ENCODE data around the gene PPP1R1A. TPM values are rescaled to one million over a fixed set of nuclear protein-coding genes. Genes with fewer than 3 reads are reported as not detected.

PPP1R1A gene
- total RNA-seq, 1 experiment from 2014 or later = 110 TPM

DNA sequence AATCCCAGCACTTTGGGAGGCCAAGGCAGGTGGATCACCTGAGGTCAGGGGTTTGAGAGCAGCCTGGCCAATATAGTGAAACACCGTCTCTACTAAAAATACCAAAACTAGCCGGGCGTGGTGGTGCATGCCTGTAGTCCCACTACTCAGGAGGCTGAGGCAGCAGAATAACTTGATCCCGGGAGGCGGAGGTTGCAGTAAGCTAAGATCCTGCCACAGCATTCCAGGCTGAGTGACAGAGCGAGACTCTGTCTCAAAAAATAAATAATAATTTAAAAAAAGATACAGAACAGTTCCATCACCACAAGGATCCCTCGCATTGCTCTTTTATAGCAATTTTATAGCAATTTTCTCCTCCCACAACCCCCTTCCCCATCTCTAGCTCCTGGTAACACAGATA lies 43.7 kb downstream of the PPP1R1A start:
- H3K36me3 ChIP-seq (ENCODE audit: insufficient read depth, low read length, poor library complexity, severe bottlenecking) = peaks cover 56% of the 10 kb centered on the region
- H3K4me3 ChIP-seq (ENCODE audit: low read depth, low read length, poor library complexity, severe bottlenecking) = no peak overlapping the region
- no TSS peak for BruUV-seq (replicated peaks)
- H3K4me1 ChIP-seq (ENCODE audit: insufficient read depth, low read length, poor library complexity, severe bottlenecking) = peaks cover 2% of the 10 kb centered on the region
- TF ChIP-seq EZH2 (IDR thresholded peaks at IDR 0.05; ENCODE audit: borderline replicate concordance, low read depth, low read length, poor library complexity, severe bottlenecking) = no peak
- TF ChIP-seq, protein P1, sequence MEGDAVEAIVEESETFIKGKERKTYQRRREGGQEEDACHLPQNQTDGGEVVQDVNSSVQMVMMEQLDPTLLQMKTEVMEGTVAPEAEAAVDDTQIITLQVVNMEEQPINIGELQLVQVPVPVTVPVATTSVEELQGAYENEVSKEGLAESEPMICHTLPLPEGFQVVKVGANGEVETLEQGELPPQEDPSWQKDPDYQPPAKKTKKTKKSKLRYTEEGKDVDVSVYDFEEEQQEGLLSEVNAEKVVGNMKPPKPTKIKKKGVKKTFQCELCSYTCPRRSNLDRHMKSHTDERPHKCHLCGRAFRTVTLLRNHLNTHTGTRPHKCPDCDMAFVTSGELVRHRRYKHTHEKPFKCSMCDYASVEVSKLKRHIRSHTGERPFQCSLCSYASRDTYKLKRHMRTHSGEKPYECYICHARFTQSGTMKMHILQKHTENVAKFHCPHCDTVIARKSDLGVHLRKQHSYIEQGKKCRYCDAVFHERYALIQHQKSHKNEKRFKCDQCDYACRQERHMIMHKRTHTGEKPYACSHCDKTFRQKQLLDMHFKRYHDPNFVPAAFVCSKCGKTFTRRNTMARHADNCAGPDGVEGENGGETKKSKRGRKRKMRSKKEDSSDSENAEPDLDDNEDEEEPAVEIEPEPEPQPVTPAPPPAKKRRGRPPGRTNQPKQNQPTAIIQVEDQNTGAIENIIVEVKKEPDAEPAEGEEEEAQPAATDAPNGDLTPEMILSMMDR (conservative IDR thresholded peaks at IDR 0.05; ENCODE audit: low read depth, low read length) = no peak
- POLR2A ChIA-PET (ENCODE audit: low non-redundant PET) = no interaction called here
- CTCF ChIA-PET = no interaction called here
- no peaks in the 10 kb centered on the region for H3K27me3 ChIP-seq (replicated peaks; ENCODE audit: insufficient read depth, low read depth, low read length, poor library complexity)
- H3K27ac ChIP-seq (ENCODE audit: low read depth, low read length, poor library complexity, severe bottlenecking) = no peak overlapping the region
- no peaks in the 10 kb centered on the region for H3K9me3 ChIP-seq (ENCODE audit: low read depth, low read length, poor library complexity, severe bottlenecking)
- DNase-seq (ENCODE audit: low spot score) = no peak
- intact Hi-C loops (cut with micrococcal nuclease; ENCODE audit: unreplicated experiment) = no loop called here

DNA sequence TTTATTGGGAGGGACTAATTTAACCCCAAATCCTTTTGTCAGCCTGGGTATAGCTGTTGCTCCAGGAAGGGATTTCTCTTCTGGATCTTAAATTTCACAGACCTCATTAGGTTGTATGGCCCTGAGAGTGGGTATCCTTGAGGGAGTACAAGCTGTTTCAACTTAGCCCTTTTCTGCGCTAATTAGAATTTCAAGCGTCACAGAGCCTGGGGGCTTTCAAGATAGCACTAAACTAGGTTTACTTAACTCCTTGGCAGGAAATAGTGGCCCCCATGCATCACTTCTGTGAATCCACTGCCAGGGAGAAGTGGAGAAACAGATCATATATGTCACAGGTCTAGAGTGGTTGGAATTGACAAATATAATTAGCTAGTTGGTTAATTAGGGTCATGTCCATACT lies 44.9 kb downstream of the PPP1R1A start:
- Histone ChIP-seq H3K36me3 (ENCODE audit: insufficient read depth, low read length, poor library complexity, severe bottlenecking) (peaks cover 68% of the 10 kb centered on the region), H3K4me3 (ENCODE audit: low read depth, low read length, poor library complexity, severe bottlenecking) (no peak overlapping the region), H3K27ac (ENCODE audit: low read depth, low read length, poor library complexity, severe bottlenecking) (no peak overlapping the region), H3K27me3 (replicated peaks; ENCODE audit: insufficient read depth, low read depth, low read length, poor library complexity) (no peaks in the 10 kb centered on the region), H3K9me3 (ENCODE audit: low read depth, low read length, poor library complexity, severe bottlenecking) (no peaks in the 10 kb centered on the region), H3K4me1 (ENCODE audit: insufficient read depth, low read length, poor library complexity, severe bottlenecking) (no peaks in the 10 kb centered on the region)
- intact Hi-C loops (cut with micrococcal nuclease; ENCODE audit: unreplicated experiment) = no loop called here
- DNase-seq (ENCODE audit: low spot score) = no peak
- CTCF ChIA-PET = no interaction called here
- POLR2A ChIA-PET (ENCODE audit: low non-redundant PET) = no interaction called here
- no peak for TF ChIP-seq EZH2 (IDR thresholded peaks at IDR 0.05; ENCODE audit: borderline replicate concordance, low read depth, low read length, poor library complexity, severe bottlenecking)
- TF ChIP-seq, protein P1 (conservative IDR thresholded peaks at IDR 0.05; ENCODE audit: low read depth, low read length) = no peak
- no TSS peak for BruUV-seq (replicated peaks)

DNA sequence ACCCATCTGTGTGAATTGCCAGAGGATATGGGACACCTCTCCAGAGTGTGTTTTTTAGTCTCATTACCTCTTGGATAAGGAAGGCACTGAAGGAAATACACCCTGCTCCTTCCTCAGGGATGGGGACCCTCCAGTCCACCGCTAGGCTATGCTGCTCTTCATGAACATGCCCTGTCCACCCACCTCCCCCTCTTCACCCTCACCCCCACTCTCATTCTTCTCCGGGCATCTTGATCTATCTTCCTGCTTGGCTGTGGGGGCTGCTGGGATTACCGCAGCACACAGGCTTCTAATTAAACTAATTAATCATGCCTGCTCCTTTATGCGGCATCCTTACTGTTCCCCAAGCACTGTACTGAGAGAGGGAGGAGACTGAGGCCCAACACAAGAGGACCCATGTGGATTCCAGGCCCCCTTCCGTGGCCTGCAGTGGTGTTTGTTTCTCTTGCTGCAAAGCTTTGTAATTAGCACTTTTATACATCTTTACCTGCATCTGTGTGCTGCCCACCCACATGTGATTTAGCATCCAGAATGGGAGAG lies 46.6 kb downstream of the PPP1R1A start:
- TF ChIP-seq, protein P1 (conservative IDR thresholded peaks at IDR 0.05; ENCODE audit: low read depth, low read length) = no peak
- TF ChIP-seq EZH2 (IDR thresholded peaks at IDR 0.05; ENCODE audit: borderline replicate concordance, low read depth, low read length, poor library complexity, severe bottlenecking) = no peak
- no TSS peak for BruUV-seq (replicated peaks)
- POLR2A ChIA-PET (ENCODE audit: low non-redundant PET) = no interaction called here

More for the DNA sequence above, 46.6 kb downstream of the PPP1R1A start:
- intact Hi-C loops (cut with micrococcal nuclease; ENCODE audit: unreplicated experiment) = no loop called here
- CTCF ChIA-PET = no interaction called here
- Histone ChIP-seq H3K27me3 (replicated peaks; ENCODE audit: insufficient read depth, low read depth, low read length, poor library complexity) (no peaks in the 10 kb centered on the region), H3K4me1 (ENCODE audit: insufficient read depth, low read length, poor library complexity, severe bottlenecking) (no peaks in the 10 kb centered on the region), H3K9me3 (ENCODE audit: low read depth, low read length, poor library complexity, severe bottlenecking) (no peaks in the 10 kb centered on the region), H3K4me3 (ENCODE audit: low read depth, low read length, poor library complexity, severe bottlenecking) (no peak overlapping the region), H3K27ac (ENCODE audit: low read depth, low read length, poor library complexity, severe bottlenecking) (no peak overlapping the region), H3K36me3 (ENCODE audit: insufficient read depth, low read length, poor library complexity, severe bottlenecking) (peaks cover 85% of the 10 kb centered on the region)
- DNase-seq (ENCODE audit: low spot score) = no peak
